Keratinocyte (primary cell): ENCODE data around the gene OVAAL.

ENCODE experiments used
- CTCF ChIP-seq, 3 experiments: IDR thresholded peaks in 1 of 3; conservative IDR thresholded peaks in 1 of 3; optimal IDR thresholded peaks in 1 of 3; 2 replicates in 2 of 3; 3 replicates in 1 of 3; pipeline versions ENCODE3 to v1.5.1; 2011; ENCODE audit warnings: low read length in 3 of 3, mild to moderate bottlenecking in 3 of 3, moderate library complexity in 2 of 3, control low read depth in 1 of 3, inconsistent platforms in 1 of 3; ENCODE audit not compliant: insufficient read depth in 2 of 3; ENCODE audit errors: extremely low read depth in 1 of 3
- EZH2 ChIP-seq: IDR thresholded peaks from one replicate; pipeline ENCODE4 v1.6.1; 2012; ENCODE audit warnings: inconsistent platforms, mild to moderate bottlenecking, low read length, moderate library complexity

DNA sequence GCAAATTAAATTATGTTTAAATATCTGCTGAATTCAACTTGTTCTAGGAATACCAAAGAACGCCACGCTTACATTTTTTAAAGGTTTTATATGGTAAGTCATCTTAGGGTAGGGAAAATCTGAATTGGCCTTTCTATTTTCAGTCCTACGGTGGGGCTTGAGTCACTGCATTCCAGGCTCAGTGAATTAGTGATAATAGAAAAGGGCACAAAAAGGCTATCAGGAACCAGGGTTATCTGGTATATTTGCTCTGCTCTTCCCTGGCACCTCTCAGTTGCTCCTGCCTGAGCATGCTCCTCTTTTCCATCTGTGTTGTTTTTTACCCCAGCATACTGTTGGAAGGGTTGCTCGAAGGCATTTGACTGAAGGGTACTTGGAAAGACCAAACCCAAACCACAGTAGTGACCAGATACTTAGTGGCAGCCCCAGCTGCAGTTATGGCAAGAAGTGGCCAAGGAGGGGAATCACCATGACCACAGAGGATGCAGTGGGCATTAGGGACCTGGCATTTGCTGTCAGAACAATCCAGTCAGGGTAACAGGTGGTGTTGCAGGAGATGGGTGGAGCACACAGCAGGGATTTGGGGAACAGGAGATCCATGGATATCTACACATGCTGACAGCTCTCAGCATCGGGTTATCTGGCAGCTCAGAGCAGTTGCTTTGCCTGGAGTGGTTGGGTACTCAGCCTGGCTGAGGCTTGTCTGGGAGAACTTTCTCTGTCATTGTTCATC lies 2.3 kb downstream of the OVAAL start:
- TF ChIP-seq CTCF (optimal IDR thresholded peaks at IDR 0.05 in 1 of 3, IDR thresholded peaks at IDR 0.05 in 1 of 3, conservative IDR thresholded peaks at IDR 0.05 in 1 of 3; ENCODE audit: extremely low read depth in 1 of 3, insufficient read depth in 2 of 3, low read length in 3 of 3), result no peak
- TF ChIP-seq EZH2, result no peak
